Fibroblast of skin of right quadriceps (primary cell): ENCODE results near the gene NAALAD2.
"Not testable (repeated sequence)": the region's sequence is repeated elsewhere in the genome, so short reads cannot be mapped to it uniquely, and the experiment has no call there.

Source experiments
- DNase-seq: peaks from one replicate; pipeline ENCODE4 v3.0.0-alpha.2; 2013

NAALAD2 gene

GRCh38 chr11:90192869-90193582 lies 58.6 kb downstream of the NAALAD2 start:
- DNase-seq: no peak

- no peak for DNase-seq
Observed at GRCh38 chr11:90197377-90197776, 62.9 kb downstream of the NAALAD2 start.

- no peak for DNase-seq
Observed at GRCh38 chr11:90202342-90202741, 67.9 kb downstream of the NAALAD2 start.

GRCh38 chr11:90204407-90204806 lies 69.9 kb downstream of the NAALAD2 start:
- DNase-seq: no peak

GRCh38 chr11:90204832-90205646 lies 70.6 kb downstream of the NAALAD2 start:
- DNase-seq: peak; percentile 56

DNA sequence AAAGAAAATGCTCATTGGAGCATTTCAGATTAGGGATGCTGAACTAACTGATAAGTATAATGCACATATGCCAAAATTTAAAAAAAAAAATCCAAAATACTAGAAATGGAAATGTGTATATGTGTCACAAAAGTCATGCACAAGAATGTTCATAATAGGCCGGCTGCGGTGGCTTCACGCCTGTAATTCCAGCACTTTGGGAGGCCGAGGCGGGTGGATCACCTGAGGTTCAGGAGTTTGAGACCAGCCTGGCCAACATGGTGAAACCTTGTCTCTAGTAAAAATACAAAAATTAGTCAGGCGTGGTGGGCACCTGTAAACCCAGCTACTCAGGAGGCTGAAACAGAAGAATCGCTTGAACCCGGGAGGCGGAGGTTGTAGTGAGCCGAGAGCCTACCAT lies 73.5 kb downstream of the NAALAD2 start:
- DNase-seq: not testable (repeated sequence)

GRCh38 chr11:90208857-90209256 lies 74.4 kb downstream of the NAALAD2 start:
- no peak for DNase-seq

DNA sequence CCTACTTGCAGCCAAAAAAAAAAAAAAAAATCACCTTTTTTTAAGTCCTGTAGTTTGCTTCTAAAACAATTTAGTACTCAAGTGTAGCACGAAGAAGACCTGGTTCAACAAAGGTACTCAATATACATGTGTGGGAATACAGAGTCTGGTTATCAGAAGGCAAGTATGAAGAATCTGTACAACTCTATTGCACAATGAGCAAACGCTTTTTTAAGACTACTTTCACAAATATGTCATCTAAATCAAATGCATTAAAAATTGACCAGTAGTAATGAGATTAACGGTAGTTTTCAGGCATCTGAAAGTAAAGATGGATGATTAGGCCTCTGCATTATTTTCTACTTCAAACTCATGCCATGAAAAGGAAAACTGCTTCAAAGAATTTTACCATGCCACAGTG lies 78.9 kb downstream of the NAALAD2 start:
- DNase-seq: no peak

- no peak for DNase-seq
Observed at GRCh38 chr11:90216611-90217010, 82.1 kb downstream of the NAALAD2 start.

- DNase-seq: no peak
Observed at GRCh38 chr11:90218606-90219005, 84.1 kb downstream of the NAALAD2 start.

DNA sequence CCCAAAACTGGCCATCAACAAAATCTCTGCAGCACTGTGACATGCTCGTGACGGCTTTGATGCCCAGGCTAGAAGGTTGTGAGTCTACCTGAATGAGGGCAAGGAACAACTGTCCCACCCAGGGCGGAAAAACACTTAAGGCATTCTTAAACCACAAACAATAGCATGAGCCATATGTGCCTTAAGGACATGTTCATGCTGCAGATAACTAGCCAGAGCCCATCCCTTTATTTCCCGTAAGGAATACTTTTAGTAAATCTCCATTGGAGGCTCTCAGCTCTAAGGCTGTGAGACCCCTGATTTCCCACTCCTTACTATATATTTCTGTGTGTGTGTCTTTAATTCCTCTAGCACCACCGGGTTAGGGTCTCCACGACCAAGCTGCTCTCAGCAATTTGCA lies 85.0 kb downstream of the NAALAD2 start:
- DNase-seq: no peak

- peak; percentile 53 for DNase-seq
Observed at GRCh38 chr11:90220391-90220790, 85.9 kb downstream of the NAALAD2 start.

- DNase-seq: no peak
Observed at GRCh38 chr11:90221803-90222458, 87.5 kb downstream of the NAALAD2 start.

DNA sequence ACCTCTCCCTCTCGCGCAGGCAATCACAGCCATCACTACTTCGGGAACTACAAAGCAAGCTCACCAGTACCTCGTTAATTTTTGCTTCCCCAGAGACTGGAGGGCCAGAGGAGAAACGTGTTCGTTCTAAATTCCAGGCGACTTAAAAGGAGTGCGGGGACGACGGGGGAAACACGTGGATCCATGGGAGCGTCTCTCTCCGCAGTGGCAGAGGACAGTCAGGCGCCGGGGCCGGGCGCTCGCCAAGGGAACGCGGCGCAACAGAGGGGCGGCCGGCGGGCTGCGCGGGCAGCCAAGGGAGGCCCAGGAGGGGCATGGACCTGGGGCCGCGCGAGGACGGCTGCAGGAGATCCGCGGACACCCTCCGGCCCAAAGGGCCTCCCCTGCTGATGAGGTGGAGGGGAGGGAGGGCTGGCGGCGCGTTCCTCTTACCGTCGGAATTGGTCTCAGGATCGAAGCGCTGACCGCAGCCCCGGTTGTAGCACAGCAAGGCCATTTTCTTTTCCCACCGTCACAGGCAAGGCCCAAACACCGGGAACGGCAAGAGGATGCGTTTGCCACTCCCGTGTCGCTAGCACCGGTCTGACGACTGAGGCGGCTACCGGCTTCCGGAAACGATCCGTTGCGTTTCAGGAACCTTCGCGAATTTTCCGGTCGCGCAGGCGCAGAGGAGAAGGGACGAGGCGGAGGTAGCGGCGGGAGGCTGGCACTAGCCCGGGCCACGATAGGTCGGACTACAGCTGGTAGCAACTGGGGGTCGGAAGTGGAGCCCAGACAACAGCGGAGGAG lies 88.2 kb downstream of the NAALAD2 start, which contains the start of gene CHORDC1:
CHORDC1 (minus strand) TSS at position 591 of the 789 bp plus-strand sequence; CDS start at position 496, 95 bp downstream.
- DNase-seq: peak; percentile 83

- DNase-seq: no peak
Observed at GRCh38 chr11:90223248-90223585, 88.8 kb downstream of the NAALAD2 start.

- DNase-seq: no peak
Observed at GRCh38 chr11:90228056-90228455, 93.6 kb downstream of the NAALAD2 start.

GRCh38 chr11:90229791-90230190 lies 95.3 kb downstream of the NAALAD2 start:
- no peak for DNase-seq

- no peak for DNase-seq
Observed at GRCh38 chr11:90234977-90235376, 100.5 kb downstream of the NAALAD2 start.

GRCh38 chr11:90235526-90235925 lies 101.1 kb downstream of the NAALAD2 start:
- DNase-seq: no peak

GRCh38 chr11:90237004-90237403 lies 102.5 kb downstream of the NAALAD2 start:
- DNase-seq: no peak

DNA sequence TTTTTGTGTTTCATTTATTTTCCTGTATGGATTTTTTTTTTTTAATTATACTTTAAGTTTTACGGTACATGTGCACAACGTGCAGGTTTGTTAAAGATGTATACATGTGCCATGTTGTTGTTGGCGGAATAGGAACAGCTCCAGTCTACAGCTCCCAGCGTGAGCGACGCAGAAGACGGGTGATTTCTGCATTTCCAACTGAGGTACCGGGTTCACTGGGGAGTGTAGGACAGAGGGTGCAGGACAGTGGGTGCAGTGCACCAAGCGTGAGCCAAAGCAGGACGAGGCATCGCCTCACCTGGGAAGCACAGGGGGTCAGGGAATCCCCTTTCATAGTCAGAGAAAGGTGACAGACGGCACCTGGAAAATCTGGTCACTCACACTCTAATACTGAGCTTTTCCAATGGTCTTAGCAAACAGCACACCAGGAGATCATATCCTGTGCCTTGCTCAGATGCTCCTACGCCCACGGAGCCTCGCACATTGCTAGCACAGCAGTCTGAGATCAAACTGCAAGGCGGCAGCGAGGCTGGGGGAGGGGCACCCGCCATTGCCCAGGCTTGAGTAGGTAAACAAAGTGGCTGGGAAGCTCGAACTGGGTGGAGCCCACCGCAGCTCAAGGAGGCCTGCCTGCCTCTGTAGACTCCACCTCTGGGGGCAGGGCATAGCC lies 105.6 kb downstream of the NAALAD2 start:
- DNase-seq: not testable (repeated sequence)

- no peak for DNase-seq
Observed at GRCh38 chr11:90241414-90241813, 107.0 kb downstream of the NAALAD2 start.
